KOPT-K1 (cell line): ENCODE results near the gene ANKRD6.

Source experiments
- H3K27ac ChIP-seq: fragments of 200-600 bp; sonication (generic); 2 replicates; pipeline ENCODE4 v1.5.1; 2016; ENCODE audit warnings: antibody characterized with exemption, mild to moderate bottlenecking, low read depth, low read length; ENCODE audit not compliant: poor library complexity, severe bottlenecking
- H3K36me3 ChIP-seq: fragments of 200-600 bp; sonication (generic); 2 replicates; pipeline ENCODE4 v1.5.1; 2017; ENCODE audit warnings: antibody characterized with exemption, mild to moderate bottlenecking, low read length, moderate library complexity; ENCODE audit not compliant: insufficient read depth
- H3K9me3 ChIP-seq: fragments of 200-600 bp; sonication (generic); 2 replicates; pipeline ENCODE4 v1.5.1; 2017; ENCODE audit warnings: antibody characterized with exemption, low read length, mild to moderate bottlenecking; ENCODE audit not compliant: insufficient read depth, poor library complexity, severe bottlenecking

The ANKRD6 gene

GRCh38 chr6:89436226-89436625 is 3.3 kb downstream of the ANKRD6 start:
- Histone ChIP-seq H3K27ac (no peak overlapping the region), H3K36me3 (no peaks in the 10 kb centered on the region), H3K9me3 (no peaks in the 10 kb centered on the region)

GRCh38 chr6:89438248-89438647 is 5.3 kb downstream of the ANKRD6 start:
- H3K27ac ChIP-seq = no peak overlapping the region
- H3K36me3 ChIP-seq = no peaks in the 10 kb centered on the region
- no peaks in the 10 kb centered on the region for H3K9me3 ChIP-seq

GRCh38 chr6:89439014-89439413 is 6.1 kb downstream of the ANKRD6 start:
- Histone ChIP-seq H3K27ac (no peak overlapping the region), H3K36me3 (no peaks in the 10 kb centered on the region), H3K9me3 (no peaks in the 10 kb centered on the region)

- Histone ChIP-seq H3K9me3 (no peaks in the 10 kb centered on the region), H3K36me3 (no peaks in the 10 kb centered on the region), H3K27ac (no peak overlapping the region)
Observed at GRCh38 chr6:89440200-89440599, 7.2 kb downstream of the ANKRD6 start.

- H3K9me3 ChIP-seq = no peaks in the 10 kb centered on the region
- no peaks in the 10 kb centered on the region for H3K36me3 ChIP-seq
- H3K27ac ChIP-seq = no peak overlapping the region
Observed at GRCh38 chr6:89443658-89444057, 10.7 kb downstream of the ANKRD6 start.

- Histone ChIP-seq H3K27ac (no peak overlapping the region), H3K36me3 (no peaks in the 10 kb centered on the region), H3K9me3 (no peaks in the 10 kb centered on the region)
Observed at GRCh38 chr6:89449193-89449592, 16.2 kb downstream of the ANKRD6 start.

GRCh38 chr6:89452281-89452680 is 19.3 kb downstream of the ANKRD6 start:
- H3K9me3 ChIP-seq = peaks cover 14% of the 10 kb centered on the region
- H3K27ac ChIP-seq = no peak overlapping the region
- H3K36me3 ChIP-seq = no peaks in the 10 kb centered on the region

GRCh38 chr6:89454300-89454699 is 21.3 kb downstream of the ANKRD6 start:
- Histone ChIP-seq H3K9me3 (peaks cover 14% of the 10 kb centered on the region), H3K27ac (no peak overlapping the region), H3K36me3 (no peaks in the 10 kb centered on the region)

GRCh38 chr6:89458704-89459103 is 25.8 kb downstream of the ANKRD6 start:
- H3K36me3 ChIP-seq = no peaks in the 10 kb centered on the region
- H3K9me3 ChIP-seq = peaks cover 14% of the 10 kb centered on the region
- no peak overlapping the region for H3K27ac ChIP-seq

- peaks cover 14% of the 10 kb centered on the region for H3K9me3 ChIP-seq
Observed at GRCh38 chr6:89459501-89459900, 26.5 kb downstream of the ANKRD6 start.

GRCh38 chr6:89460713-89461112 is 27.8 kb downstream of the ANKRD6 start:
- Histone ChIP-seq H3K36me3 (no peaks in the 10 kb centered on the region), H3K9me3 (peaks cover 6% of the 10 kb centered on the region), H3K27ac (no peak overlapping the region)

More at GRCh38 chr6:89459501-89459900, 26.5 kb downstream of the ANKRD6 start:
- Histone ChIP-seq H3K36me3 (no peaks in the 10 kb centered on the region), H3K27ac (no peak overlapping the region)

GRCh38 chr6:89462503-89462902 is 29.6 kb downstream of the ANKRD6 start:
- H3K9me3 ChIP-seq = no peaks in the 10 kb centered on the region
- no peaks in the 10 kb centered on the region for H3K36me3 ChIP-seq
- no peak overlapping the region for H3K27ac ChIP-seq

GRCh38 chr6:89464295-89464694 is 31.3 kb downstream of the ANKRD6 start:
- no peaks in the 10 kb centered on the region for H3K36me3 ChIP-seq
- H3K27ac ChIP-seq = no peak overlapping the region
- H3K9me3 ChIP-seq = no peaks in the 10 kb centered on the region

GRCh38 chr6:89467437-89467836 is 34.5 kb downstream of the ANKRD6 start:
- H3K36me3 ChIP-seq = no peaks in the 10 kb centered on the region

GRCh38 chr6:89468998-89469397 is 36.0 kb downstream of the ANKRD6 start:
- Histone ChIP-seq H3K27ac (no peak overlapping the region), H3K9me3 (no peaks in the 10 kb centered on the region), H3K36me3 (no peaks in the 10 kb centered on the region)

More at GRCh38 chr6:89467437-89467836, 34.5 kb downstream of the ANKRD6 start:
- Histone ChIP-seq H3K9me3 (no peaks in the 10 kb centered on the region), H3K27ac (no peak overlapping the region)

GRCh38 chr6:89471287-89471867 is 38.4 kb downstream of the ANKRD6 start:
- Histone ChIP-seq H3K27ac (no peak overlapping the region), H3K9me3 (no peaks in the 10 kb centered on the region), H3K36me3 (no peaks in the 10 kb centered on the region)
